ENCODE measurements around the gene SVBP.

- TF ChIP-seq TAF1 (IDR thresholded peaks at IDR 0.05; ENCODE audit: borderline replicate concordance, insufficient read depth, low read length) (no peak), POLR2AphosphoS5 (IDR thresholded peaks at IDR 0.05; ENCODE audit: low read depth, low read length) (no peak), REST (IDR thresholded peaks at IDR 0.05; ENCODE audit: insufficient read depth in 1 of 2, low read depth in 2 of 2, low read length in 2 of 2) (no peak), FOXP2 (optimal IDR thresholded peaks at IDR 0.05; ENCODE audit: borderline replicate concordance, extremely low read depth, extremely low read length, insufficient read depth) (no peak), SIN3A (IDR thresholded peaks at IDR 0.05; ENCODE audit: borderline replicate concordance, insufficient read depth, low read length) (no peak)
Measured at GRCh38 chr1:42838482-42839190, 21.4 kb upstream of the SVBP start.
